Cerebellar nuclear complex (tissue), 1 donor: ENCODE results near the gene EPS15.
"Not testable (repeated sequence)": the region's sequence is repeated elsewhere in the genome, so short reads cannot be mapped to it uniquely, and the experiment has no call there.

Source experiments
- DNase-seq, 2 experiments: peaks; one replicate each; lab custom pipeline; 2025; lab: John Stamatoyannopoulos, UW

EPS15 gene

GRCh38 chr1:51336004-51336403 lies 183.1 kb downstream of the EPS15 start:
- DNase-seq, result no peak

GRCh38 chr1:51331206-51332100 lies 187.6 kb downstream of the EPS15 start:
- no peak for DNase-seq

GRCh38 chr1:51330331-51331201 lies 188.5 kb downstream of the EPS15 start, which contains the start of gene TTC39A:
TSS of gene TTC39A (minus strand) at chr1:51330562. CDS start at chr1:51330477, 85 bp downstream.
- no peak for DNase-seq

- DNase-seq, result no peak
Observed at GRCh38 chr1:51329443-51330325, 189.4 kb downstream of the EPS15 start.

- DNase-seq, result no peak
Observed at GRCh38 chr1:51328926-51329325, 190.1 kb downstream of the EPS15 start.

GRCh38 chr1:51328279-51328678 lies 190.8 kb downstream of the EPS15 start:
- DNase-seq, result no peak

GRCh38 chr1:51327386-51327785 lies 191.7 kb downstream of the EPS15 start:
- DNase-seq, result no peak

- no peak for DNase-seq
Observed at GRCh38 chr1:51326839-51327238, 192.2 kb downstream of the EPS15 start.

- no peak for DNase-seq
Observed at GRCh38 chr1:51325878-51326755, 192.9 kb downstream of the EPS15 start.

- DNase-seq, result no peak
Observed at GRCh38 chr1:51325391-51325790, 193.7 kb downstream of the EPS15 start.

- DNase-seq, result not testable (repeated sequence)
Observed at GRCh38 chr1:51325011-51325385, 194.1 kb downstream of the EPS15 start.

GRCh38 chr1:51324251-51325010 lies 194.6 kb downstream of the EPS15 start:
- DNase-seq, result no peak

- no peak for DNase-seq
Observed at GRCh38 chr1:51323778-51324177, 195.3 kb downstream of the EPS15 start.

GRCh38 chr1:51322417-51323101 lies 196.5 kb downstream of the EPS15 start:
- no peak for DNase-seq

- no peak for DNase-seq
Observed at GRCh38 chr1:51321924-51322280, 197.2 kb downstream of the EPS15 start.

GRCh38 chr1:51320967-51321923 lies 197.8 kb downstream of the EPS15 start:
- DNase-seq, result no peak

GRCh38 chr1:51317798-51318197 lies 201.3 kb downstream of the EPS15 start:
- no peak for DNase-seq

- DNase-seq, result no peak
Observed at GRCh38 chr1:51316846-51317120, 202.3 kb downstream of the EPS15 start.
